GM18868 (cell line): Measurements from ENCODE around the gene LHFPL2.

Experiments used
- ATAC-seq: cut with Tn5 transposase; IDR thresholded peaks from one replicate; pipeline ENCODE4 v1.9.1; 2021; ENCODE audit warnings: mild to moderate bottlenecking, moderate library complexity; ENCODE audit not compliant: unreplicated experiment

Gene LHFPL2

GRCh38 chr5:78526049-78526525 lies 122.5 kb downstream of the LHFPL2 start:
- peak; percentile 60 for ATAC-seq

- no peak for ATAC-seq
Observed at GRCh38 chr5:78523314-78524193, 125.0 kb downstream of the LHFPL2 start.

- no peak for ATAC-seq
Observed at GRCh38 chr5:78522476-78523260, 125.9 kb downstream of the LHFPL2 start.

- ATAC-seq: no peak
Observed at GRCh38 chr5:78521455-78521854, 127.1 kb downstream of the LHFPL2 start.

- ATAC-seq: no peak
Observed at GRCh38 chr5:78519198-78519941, 129.2 kb downstream of the LHFPL2 start.

- no peak for ATAC-seq
Observed at GRCh38 chr5:78518365-78519197, 130.0 kb downstream of the LHFPL2 start.

GRCh38 chr5:78515670-78516069 lies 132.9 kb downstream of the LHFPL2 start:
- ATAC-seq: no peak

- no peak for ATAC-seq
Observed at GRCh38 chr5:78514427-78515330, 133.9 kb downstream of the LHFPL2 start.

- no peak for ATAC-seq
Observed at GRCh38 chr5:78513441-78513840, 135.1 kb downstream of the LHFPL2 start.

GRCh38 chr5:78512435-78512834 lies 136.1 kb downstream of the LHFPL2 start:
- ATAC-seq: no peak

- ATAC-seq: no peak
Observed at GRCh38 chr5:78511121-78511906, 137.3 kb downstream of the LHFPL2 start.

GRCh38 chr5:78509884-78510769 lies 138.4 kb downstream of the LHFPL2 start:
- ATAC-seq: peak; percentile 75

- no peak for ATAC-seq
Observed at GRCh38 chr5:78509145-78509865, 139.3 kb downstream of the LHFPL2 start.

- no peak for ATAC-seq
Observed at GRCh38 chr5:78508186-78508765, 140.3 kb downstream of the LHFPL2 start.

GRCh38 chr5:78507531-78507930 lies 141.0 kb downstream of the LHFPL2 start:
- no peak for ATAC-seq

GRCh38 chr5:78506261-78507024 lies 142.1 kb downstream of the LHFPL2 start:
- ATAC-seq: no peak
